Spleen (tissue), 7 donors: ENCODE measurements around the gene KCNH5.

Experiments used
- CTCF ChIP-seq, 11 experiments: fragments of 200-600 bp in 7 of 11; fragments of 450-650 bp in 4 of 11; sonication (generic) in 4 of 11; IDR thresholded peaks in 8 of 11; conservative IDR thresholded peaks in 3 of 11; 1 replicate in 7 of 11; 2 replicates in 4 of 11; pipeline versions ENCODE4 v1.4.0 to v1.8.0; 2016 to 2021; ENCODE audit warnings: antibody characterized with exemption in 11 of 11, inconsistent platforms in 4 of 11, mild to moderate bottlenecking in 1 of 11
- POLR2A ChIP-seq, 3 donors: fragments of 450-650 bp; IDR thresholded peaks; one replicate each; pipeline ENCODE4 v1.5.1; 2017; ENCODE audit warnings: antibody characterized with exemption in 3 of 3, mild to moderate bottlenecking in 1 of 3
- donor health status: DM: no; HTN: no; CAD: no; lungs with moderate emphysema.
- donor health status: DM: no; HTN: no; CAD: no.
- donor health status: DM: no; HTN: no; CAD: no.

GRCh38 chr14:62691647-62692489 is 353.4 kb downstream of the KCNH5 start:
- no peak for TF ChIP-seq POLR2A (IDR thresholded peaks at IDR 0.05)
- no peak for TF ChIP-seq CTCF (IDR thresholded peaks at IDR 0.05 in 8 of 11, conservative IDR thresholded peaks at IDR 0.05 in 3 of 11)
